HepG2 (cell line): ENCODE results near the gene CLASP1. TPM values are rescaled to one million over a fixed set of nuclear protein-coding genes. Genes with fewer than 3 reads are reported as not detected.

Experiments used
- ARNT2 ChIP-seq: sonication (generic); formaldehyde crosslinking; IDR thresholded peaks from 2 replicates; pipeline ENCODE4 v1.8.0; 2022; ENCODE audit warnings: mild to moderate bottlenecking, low read depth, missing genetic modification reagents, moderate library complexity
- ATF4 ChIP-seq, 2 experiments: fragments of 450-650 bp in 1 of 2; sonication (generic) in 1 of 2; formaldehyde crosslinking; IDR thresholded peaks; 2 replicates each; pipeline versions ENCODE4 v1.5.0 to v1.8.0; 2020 to 2022; ENCODE audit warnings: mild to moderate bottlenecking in 1 of 2, missing genetic modification reagents in 1 of 2
- GABPB1 ChIP-seq: IDR thresholded peaks from 2 replicates; pipeline ENCODE4 v1.6.1; 2016; ENCODE audit warnings: mild to moderate bottlenecking, missing genetic modification reagents, moderate library complexity, missing compliant biosample characterization
- GPN1 ChIP-seq: sonication (generic); formaldehyde crosslinking; IDR thresholded peaks from 2 replicates; pipeline ENCODE4 v1.5.1; 2020; ENCODE audit warnings: missing genetic modification reagents, borderline replicate concordance
- KLF12 ChIP-seq: sonication (generic); formaldehyde crosslinking; IDR thresholded peaks from 2 replicates; pipeline ENCODE4 v1.4.0; 2020; ENCODE audit warnings: missing genetic modification reagents, borderline replicate concordance
- MAX ChIP-seq: IDR thresholded peaks from 2 replicates; pipeline ENCODE4 v1.6.1; 2012; ENCODE audit warnings: inconsistent platforms
- SMC3 ChIP-seq: IDR thresholded peaks from 2 replicates; pipeline ENCODE4 v1.6.1; 2011; ENCODE audit warnings: low read length, improper control_type of control experiment
- ZBTB3 ChIP-seq: sonication (generic); formaldehyde crosslinking; IDR thresholded peaks from 2 replicates; pipeline ENCODE4 v1.4.0; 2020; ENCODE audit warnings: low read depth, mild to moderate bottlenecking, moderate library complexity, missing genetic modification reagents, borderline replicate concordance
- ZNF318 ChIP-seq: sonication (generic); formaldehyde crosslinking; IDR thresholded peaks from 2 replicates; pipeline ENCODE4 v1.4.0; 2020; ENCODE audit warnings: mild to moderate bottlenecking, missing genetic modification reagents
- ZNF468 ChIP-seq: sonication (generic); formaldehyde crosslinking; IDR thresholded peaks from 2 replicates; pipeline ENCODE4 v1.8.0; 2022; ENCODE audit warnings: mild to moderate bottlenecking, moderate library complexity, missing genetic modification reagents
- ZNF503 ChIP-seq: sonication (generic); formaldehyde crosslinking; IDR thresholded peaks from 2 replicates; pipeline ENCODE4 v1.4.0; 2020; ENCODE audit warnings: missing genetic modification reagents
- ZNF556 ChIP-seq: sonication (generic); formaldehyde crosslinking; IDR thresholded peaks from 2 replicates; pipeline ENCODE4 v1.4.0; 2020; ENCODE audit warnings: mild to moderate bottlenecking, missing genetic modification reagents, borderline replicate concordance
- ZNF557 ChIP-seq: sonication (generic); formaldehyde crosslinking; IDR thresholded peaks from 2 replicates; pipeline ENCODE4 v1.4.0; 2020; ENCODE audit warnings: missing genetic modification reagents
- polyA plus RNA-seq, 8 experiments: library from polyadenylated mRNA; depleted of rRNA in 3 of 8; stranded (reverse) in 7 of 8; unstranded in 1 of 8; fragments of >200 nt; fragmentation: Illumina TruSeq in 4 of 8; extraction: Trizol in 4 of 8; gene quantifications; 2 replicates each; pipeline versions ENCODE4 v1.2.1 to v1.2.3, GENCODE V29; 2011 to 2016; ENCODE audit warnings: low read depth in 4 of 8, missing spikeins in 1 of 8, mixed read lengths in 1 of 8; ENCODE audit not compliant: insufficient read depth in 1 of 8
- total RNA-seq, 5 experiments: library from RNA; depleted of rRNA; stranded (reverse); fragments of >200 nt; fragmentation: Illumina TruSeq; extraction: Trizol; gene quantifications; 2 replicates each; pipeline ENCODE4 v1.2.3, GENCODE V29; 2016; ENCODE audit warnings: low read depth in 1 of 5
- TF ChIP-seq, protein P1 (sequence below): sonication (generic); formaldehyde crosslinking; conservative IDR thresholded peaks from 2 replicates; pipeline ENCODE4 v1.4.0; 2020; ENCODE audit warnings: missing genetic modification reagents

The CLASP1 gene
- total and polyA plus RNA-seq, 2 of the 13 experiments (the other 11 are each of a cell fraction or from before 2014, with no cell fraction given): 11.7 to 47.9 TPM

- TF ChIP-seq ZNF503 (CRISPR knock-in tag): 0 out of 2 replicates have a peak, but pooled peaks have one; percentile 60
- TF ChIP-seq ZNF468 (CRISPR knock-in tag): no peak
- TF ChIP-seq SMC3: no peak; the same call in 1 of the 2 replicates
- TF ChIP-seq ZNF318: peak; percentile 15; the same call in 1 of the 2 replicates
- TF ChIP-seq MAX: peak; percentile 89
- TF ChIP-seq, protein P1, sequence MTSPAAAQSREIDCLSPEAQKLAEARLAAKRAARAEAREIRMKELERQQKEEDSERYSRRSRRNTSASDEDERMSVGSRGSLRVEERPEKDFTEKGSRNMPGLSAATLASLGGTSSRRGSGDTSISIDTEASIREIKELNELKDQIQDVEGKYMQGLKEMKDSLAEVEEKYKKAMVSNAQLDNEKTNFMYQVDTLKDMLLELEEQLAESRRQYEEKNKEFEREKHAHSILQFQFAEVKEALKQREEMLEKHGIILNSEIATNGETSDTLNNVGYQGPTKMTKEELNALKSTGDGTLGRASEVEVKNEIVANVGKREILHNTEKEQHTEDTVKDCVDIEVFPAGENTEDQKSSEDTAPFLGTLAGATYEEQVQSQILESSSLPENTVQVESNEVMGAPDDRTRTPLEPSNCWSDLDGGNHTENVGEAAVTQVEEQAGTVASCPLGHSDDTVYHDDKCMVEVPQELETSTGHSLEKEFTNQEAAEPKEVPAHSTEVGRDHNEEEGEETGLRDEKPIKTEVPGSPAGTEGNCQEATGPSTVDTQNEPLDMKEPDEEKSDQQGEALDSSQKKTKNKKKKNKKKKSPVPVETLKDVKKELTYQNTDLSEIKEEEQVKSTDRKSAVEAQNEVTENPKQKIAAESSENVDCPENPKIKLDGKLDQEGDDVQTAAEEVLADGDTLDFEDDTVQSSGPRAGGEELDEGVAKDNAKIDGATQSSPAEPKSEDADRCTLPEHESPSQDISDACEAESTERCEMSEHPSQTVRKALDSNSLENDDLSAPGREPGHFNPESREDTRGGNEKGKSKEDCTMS (CRISPR knock-in tag): peak; percentile 52; the same call in 1 of the 2 replicates
- no peak for TF ChIP-seq GPN1
- TF ChIP-seq ZNF557 (CRISPR knock-in tag): peak; percentile 87; the same call in 1 of the 2 replicates
- peak in 1 of 2 experiments; percentile 63; a peak in 2 of 4 replicates for TF ChIP-seq ATF4 (CRISPR knock-in tag; IDR thresholded peaks at IDR 0.05)
- TF ChIP-seq GABPB1 (CRISPR knock-in tag): peak; percentile 90
- peak; percentile 80 for TF ChIP-seq ZBTB3 (CRISPR knock-in tag)
- peak; percentile 54; the same call in 1 of the 2 replicates for TF ChIP-seq ZNF556 (CRISPR knock-in tag)
- no peak; the same call in none of the 2 replicates for TF ChIP-seq KLF12 (CRISPR knock-in tag)
- TF ChIP-seq ARNT2 (CRISPR knock-in tag): peak; percentile 82; the same call in 1 of the 2 replicates
Measured at GRCh38 chr2:121649596-121650314, 493 bp upstream of the CLASP1 start (continued).
